A673 (cell line): ENCODE measurements around the gene SPG7.

Experiments
- CTCF ChIP-seq: fragments of 300-800, 200-600 bp; sonication (generic); conservative IDR thresholded peaks from 2 replicates; pipeline ENCODE4 v1.5.1; 2017; ENCODE audit warnings: low read depth, mild to moderate bottlenecking, antibody characterized with exemption, low read length, moderate library complexity, mixed read lengths
- EZH2 ChIP-seq: fragments of 200-600 bp; sonication (generic); IDR thresholded peaks from 2 replicates; pipeline ENCODE4 v1.6.1; 2017; ENCODE audit warnings: borderline replicate concordance, low read depth, mild to moderate bottlenecking, mixed read lengths, antibody characterized with exemption, low read length; ENCODE audit not compliant: poor library complexity, severe bottlenecking

DNA sequence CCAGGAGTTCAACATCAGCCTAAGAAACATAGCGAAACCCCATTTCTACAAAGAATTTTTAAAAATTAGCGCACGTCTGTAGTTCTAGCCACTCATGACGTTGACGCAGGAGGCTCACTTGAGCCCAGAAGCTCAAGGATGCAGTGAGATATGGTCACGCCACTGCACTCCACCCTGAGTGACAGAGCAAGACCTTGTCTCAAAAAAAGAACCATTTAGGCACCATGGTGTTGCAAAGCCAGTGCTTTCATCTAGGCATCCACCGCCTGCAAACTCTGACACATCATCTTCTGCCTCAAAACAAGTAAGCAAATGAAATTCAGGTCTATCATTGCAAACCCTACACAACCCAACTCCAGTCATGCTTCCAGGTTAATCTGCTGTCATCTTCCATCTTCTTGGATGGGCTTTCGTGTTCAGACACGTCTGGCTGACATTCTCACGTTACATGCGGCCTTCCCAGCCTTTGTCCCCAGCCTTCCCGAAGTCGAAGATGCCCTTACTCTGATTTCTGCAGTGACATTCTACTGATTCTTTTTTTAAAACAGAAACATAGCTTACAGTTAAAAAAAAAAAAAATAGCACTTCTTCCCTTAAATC lies 26.7 kb upstream of the SPG7 start:
- TF ChIP-seq CTCF (no peak), EZH2 (no peak)
